DND-41 (cell line): ENCODE measurements around the gene HPS1.

ENCODE experiments used
- ATAC-seq: fragments of 200-7000 bp; cut with Tn5 transposase; 3 replicates; pipeline ENCODE4 v1.9.1; 2021; ENCODE audit warnings: low read depth; ENCODE audit not compliant: insufficient read depth
- DNase-seq: peaks from one replicate; pipeline ENCODE4 v3.0.0-alpha.2; 2020
- H2AFZ ChIP-seq: 2 replicates; pipeline ENCODE4 v1.6.0; 2012; ENCODE audit warnings: low read depth, low read length
- H3K27ac ChIP-seq: 2 replicates; pipeline ENCODE4 v1.5.1; 2012; ENCODE audit warnings: low read length, inconsistent platforms
- H3K27me3 ChIP-seq: fragments of 200-600 bp; sonication (generic); 2 replicates; pipeline ENCODE4 v1.6.0; 2012; ENCODE audit warnings: low read length, mild to moderate bottlenecking, inconsistent platforms; ENCODE audit not compliant: insufficient read depth, poor library complexity
- H3K36me3 ChIP-seq: 2 replicates; pipeline ENCODE4 v1.5.1; 2012; ENCODE audit warnings: low read length, inconsistent platforms; ENCODE audit not compliant: insufficient read depth
- H3K4me1 ChIP-seq: 2 replicates; pipeline ENCODE4 v1.5.1; 2012; ENCODE audit warnings: mild to moderate bottlenecking, low read length; ENCODE audit not compliant: insufficient read depth
- H3K4me2 ChIP-seq: 2 replicates; pipeline ENCODE4 v1.6.0; 2012; ENCODE audit warnings: mild to moderate bottlenecking, moderate library complexity, low read length, inconsistent platforms; ENCODE audit not compliant: insufficient read depth
- H3K4me3 ChIP-seq, 2 experiments: fragments of 200-600 bp in 1 of 2; shearing (Covaris generic) in 1 of 2; 2 replicates each; pipeline ENCODE4 v1.5.1; 2012 to 2016; ENCODE audit warnings: inconsistent platforms in 2 of 2, low read length in 2 of 2, mild to moderate bottlenecking in 2 of 2, low read depth in 1 of 2, moderate library complexity in 1 of 2
- H3K79me2 ChIP-seq: 2 replicates; pipeline ENCODE4 v1.6.0; 2012; ENCODE audit warnings: low read length, inconsistent platforms; ENCODE audit not compliant: insufficient read depth
- H3K9ac ChIP-seq: 2 replicates; pipeline ENCODE4 v1.6.0; 2012; ENCODE audit warnings: low read depth, mild to moderate bottlenecking, inconsistent platforms, low read length, moderate library complexity
- H3K9me3 ChIP-seq: 2 replicates; pipeline ENCODE4 v1.5.1; 2012; ENCODE audit warnings: low read length, moderate library complexity, mild to moderate bottlenecking, inconsistent platforms; ENCODE audit not compliant: insufficient read depth, severe bottlenecking
- H4K20me1 ChIP-seq: 2 replicates; pipeline ENCODE4 v1.6.0; 2012; ENCODE audit warnings: low read length; ENCODE audit not compliant: insufficient read depth
- EZH2 ChIP-seq: IDR thresholded peaks from 3 replicates; pipeline ENCODE4 v1.6.1; 2012; ENCODE audit warnings: borderline replicate concordance, low read depth, mild to moderate bottlenecking, moderate library complexity, low read length, inconsistent platforms; ENCODE audit not compliant: severe bottlenecking
- TF ChIP-seq, protein P1 (sequence below): IDR thresholded peaks from 2 replicates; pipeline ENCODE4 v1.5.1; 2012; ENCODE audit warnings: borderline replicate concordance, low read length, moderate library complexity, mild to moderate bottlenecking; ENCODE audit not compliant: poor library complexity, severe bottlenecking; ENCODE audit errors: extremely low read depth

HPS1 gene

DNA sequence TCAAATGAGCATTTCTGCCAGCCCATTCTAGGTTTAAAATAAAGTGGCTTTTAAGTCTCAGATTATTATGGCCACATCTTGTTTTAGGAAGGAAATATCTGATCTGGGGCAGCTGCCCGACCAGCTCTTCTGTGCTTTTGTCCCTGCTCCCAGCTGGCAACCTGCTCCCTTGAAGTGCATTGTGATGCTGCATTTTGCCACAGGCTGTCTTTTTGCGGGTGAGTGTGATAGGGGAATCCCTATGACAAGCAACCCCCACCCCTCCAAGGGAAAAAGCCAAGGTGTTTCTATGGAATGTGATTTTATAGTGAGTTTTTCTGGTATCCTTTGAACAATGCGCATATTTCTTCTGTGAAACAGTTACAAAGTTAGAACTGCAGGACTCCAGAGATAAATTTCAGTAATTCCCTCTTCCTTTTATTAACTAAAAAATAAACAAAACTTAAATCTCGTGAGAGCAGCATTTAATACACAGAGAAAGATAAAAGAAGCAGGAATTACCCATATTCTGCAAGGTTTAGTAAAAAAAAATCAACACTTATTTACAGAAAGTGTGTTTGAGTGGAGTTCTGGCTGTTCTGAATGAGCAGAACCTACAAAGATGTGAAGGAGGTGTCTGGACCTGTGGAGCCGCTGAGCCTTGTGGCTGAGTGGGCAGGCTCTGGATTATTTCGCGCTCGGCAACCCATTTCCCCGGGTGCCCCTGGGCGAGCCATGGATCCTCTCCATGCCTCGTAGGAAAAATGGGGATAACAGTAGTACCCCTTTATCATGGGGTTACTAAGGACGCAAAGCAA lies 10.1 kb upstream of the HPS1 start:
- ATAC-seq (no peak), DNase-seq (no peak)
- no peak overlapping the region for H3K9ac ChIP-seq
- H3K27me3 ChIP-seq, result peaks cover 18% of the 10 kb centered on the region
- H3K36me3 ChIP-seq, result no peaks in the 10 kb centered on the region
- H3K27ac ChIP-seq, result no peak overlapping the region
- H3K9me3 ChIP-seq, result no peaks in the 10 kb centered on the region
- H3K4me1 ChIP-seq, result no peaks in the 10 kb centered on the region
- TF ChIP-seq, protein P1, sequence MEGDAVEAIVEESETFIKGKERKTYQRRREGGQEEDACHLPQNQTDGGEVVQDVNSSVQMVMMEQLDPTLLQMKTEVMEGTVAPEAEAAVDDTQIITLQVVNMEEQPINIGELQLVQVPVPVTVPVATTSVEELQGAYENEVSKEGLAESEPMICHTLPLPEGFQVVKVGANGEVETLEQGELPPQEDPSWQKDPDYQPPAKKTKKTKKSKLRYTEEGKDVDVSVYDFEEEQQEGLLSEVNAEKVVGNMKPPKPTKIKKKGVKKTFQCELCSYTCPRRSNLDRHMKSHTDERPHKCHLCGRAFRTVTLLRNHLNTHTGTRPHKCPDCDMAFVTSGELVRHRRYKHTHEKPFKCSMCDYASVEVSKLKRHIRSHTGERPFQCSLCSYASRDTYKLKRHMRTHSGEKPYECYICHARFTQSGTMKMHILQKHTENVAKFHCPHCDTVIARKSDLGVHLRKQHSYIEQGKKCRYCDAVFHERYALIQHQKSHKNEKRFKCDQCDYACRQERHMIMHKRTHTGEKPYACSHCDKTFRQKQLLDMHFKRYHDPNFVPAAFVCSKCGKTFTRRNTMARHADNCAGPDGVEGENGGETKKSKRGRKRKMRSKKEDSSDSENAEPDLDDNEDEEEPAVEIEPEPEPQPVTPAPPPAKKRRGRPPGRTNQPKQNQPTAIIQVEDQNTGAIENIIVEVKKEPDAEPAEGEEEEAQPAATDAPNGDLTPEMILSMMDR, result no peak
- H2AFZ ChIP-seq, result no peak overlapping the region
- no peak overlapping the region for H3K4me3 ChIP-seq
- no peak overlapping the region for H3K4me2 ChIP-seq
- no peaks in the 10 kb centered on the region for H4K20me1 ChIP-seq
- no peaks in the 10 kb centered on the region for H3K79me2 ChIP-seq

DNA sequence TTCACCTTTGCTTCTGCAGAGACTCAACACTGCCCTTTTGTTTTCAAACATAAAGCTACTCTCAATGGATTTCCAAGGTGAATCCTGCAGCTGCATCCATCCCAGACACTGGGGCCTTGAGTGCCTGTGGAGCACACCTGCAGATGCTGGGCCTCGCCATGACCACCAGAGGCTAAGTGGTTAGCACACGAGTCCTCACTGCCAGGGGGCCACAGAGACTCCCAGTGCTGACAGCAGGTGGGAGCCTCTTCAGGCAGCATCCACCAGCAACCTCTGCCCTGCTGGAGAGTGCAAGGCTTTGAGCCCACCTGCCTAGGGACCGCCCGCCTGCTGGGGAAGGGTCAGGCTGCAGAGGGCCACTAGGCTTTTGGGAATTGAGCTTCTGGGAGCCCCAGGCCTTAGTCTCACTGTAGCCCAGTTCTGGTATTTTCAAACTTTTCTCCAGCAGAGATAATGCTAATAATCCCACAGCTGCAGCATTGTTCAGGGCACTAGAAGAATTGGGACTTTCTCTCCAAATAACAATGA lies 9.4 kb upstream of the HPS1 start:
- DNase-seq, result no peak
- no peak overlapping the region for H3K4me3 ChIP-seq
- no peaks in the 10 kb centered on the region for H4K20me1 ChIP-seq
- H3K27ac ChIP-seq, result no peak overlapping the region
- no peak for ATAC-seq
- H3K4me2 ChIP-seq, result no peak overlapping the region
- H3K9ac ChIP-seq, result no peak overlapping the region
- no peaks in the 10 kb centered on the region for H3K4me1 ChIP-seq
- H3K27me3 ChIP-seq, result peaks cover 19% of the 10 kb centered on the region
- no peak for TF ChIP-seq EZH2
- TF ChIP-seq, protein P1, result no peak
- H2AFZ ChIP-seq, result no peak overlapping the region
- no peaks in the 10 kb centered on the region for H3K36me3 ChIP-seq
- no peaks in the 10 kb centered on the region for H3K9me3 ChIP-seq
- H3K79me2 ChIP-seq, result no peaks in the 10 kb centered on the region

DNA sequence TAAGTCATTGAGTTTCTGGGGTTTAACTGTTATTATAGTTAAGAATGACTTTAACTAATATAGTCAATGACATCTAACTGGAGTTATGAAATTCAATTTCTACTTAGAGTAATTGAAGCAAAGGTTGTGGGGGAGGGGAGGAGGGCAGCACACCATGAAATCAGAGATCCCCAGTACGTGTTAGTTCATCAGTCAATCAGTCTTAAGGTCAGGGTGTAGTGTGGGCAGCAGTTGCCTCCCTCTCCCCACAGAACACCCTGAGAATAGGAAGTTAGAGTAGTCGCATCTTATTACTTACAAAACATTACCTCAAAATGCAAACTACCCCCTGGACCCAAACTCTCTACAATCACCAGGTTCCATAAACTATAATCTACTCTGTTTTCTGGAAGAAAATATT lies 7.0 kb upstream of the HPS1 start:
- TF ChIP-seq EZH2, result no peak
- TF ChIP-seq, protein P1, result no peak
- Histone ChIP-seq H3K4me1 (no peaks in the 10 kb centered on the region), H2AFZ (no peak overlapping the region), H3K4me3 (no peak overlapping the region), H3K9me3 (no peaks in the 10 kb centered on the region), H3K36me3 (no peaks in the 10 kb centered on the region), H3K9ac (no peak overlapping the region), H3K27ac (no peak overlapping the region), H3K27me3 (peaks cover 23% of the 10 kb centered on the region), H3K4me2 (no peak overlapping the region), H4K20me1 (no peaks in the 10 kb centered on the region), H3K79me2 (no peaks in the 10 kb centered on the region)
- DNase-seq (no peak), ATAC-seq (no peak)

DNA sequence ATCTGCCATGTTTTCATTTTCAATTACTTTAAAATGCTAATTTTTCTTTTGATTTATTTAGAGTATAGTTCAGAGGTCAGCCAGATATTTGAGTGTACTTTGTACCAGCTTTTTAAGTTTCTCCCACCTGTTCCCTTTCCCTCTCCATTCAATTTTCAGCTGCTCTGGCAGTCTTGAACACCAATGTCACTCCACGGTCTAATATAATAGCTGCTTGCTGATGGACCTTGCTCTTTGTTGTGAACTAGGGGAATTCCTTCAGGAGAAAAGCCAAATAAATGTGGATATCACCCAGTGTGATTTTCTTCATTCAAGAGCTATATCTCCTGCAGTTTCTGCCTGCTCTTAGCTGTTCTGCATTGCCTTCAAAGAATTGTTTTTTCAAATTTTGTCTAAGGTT lies 3.9 kb upstream of the HPS1 start:
- DNase-seq, result no peak
- no peaks in the 10 kb centered on the region for H3K9me3 ChIP-seq
- H3K79me2 ChIP-seq, result peaks cover 18% of the 10 kb centered on the region

More for the DNA sequence above, 3.9 kb upstream of the HPS1 start:
- H3K4me2 ChIP-seq, result no peak overlapping the region
- TF ChIP-seq, protein P1, result no peak
- TF ChIP-seq EZH2, result no peak
- peaks cover 17% of the 10 kb centered on the region for H3K4me1 ChIP-seq
- H3K27ac ChIP-seq, result no peak overlapping the region
- H2AFZ ChIP-seq, result no peak overlapping the region
- no peak overlapping the region for H3K9ac ChIP-seq
- peaks cover 10% of the 10 kb centered on the region for H3K27me3 ChIP-seq
- no peak overlapping the region for H3K4me3 ChIP-seq
- no peak for ATAC-seq
- H4K20me1 ChIP-seq, result no peaks in the 10 kb centered on the region
- H3K36me3 ChIP-seq, result no peaks in the 10 kb centered on the region; the same call in 1 of the 2 replicates
